Small intestine (tissue), 7 donors: Measurements from ENCODE around the gene SCG5. TPM values are rescaled to one million over a fixed set of nuclear protein-coding genes. Genes with fewer than 3 reads are reported as not detected.
A peak's percentile ranks its signal among the peaks of the same experiment; 100 is the strongest.

Experiments used
- DNase-seq, 2 donors: peaks; one replicate each; pipeline versions ENCODE4 v3.0.0 to v3.0.0-alpha.2; 2013
- FAIRE-seq: peaks from 2 replicates; lab custom pipeline; 2012; peaks lifted over from hg19 to GRCh38; lab: Jason Lieb, UNC
- H3K27ac ChIP-seq, 3 donors: one replicate each; pipeline ENCODE4 v1.5.1; 2013; ENCODE audit warnings: low read length in 2 of 3, mild to moderate bottlenecking in 2 of 3, control low read depth in 1 of 3, inconsistent platforms in 1 of 3, low read depth in 1 of 3, moderate library complexity in 1 of 3
- H3K27me3 ChIP-seq, 3 donors: one replicate each; pipeline ENCODE4 v1.6.1; 2013; ENCODE audit warnings: low read length in 3 of 3, inconsistent platforms in 1 of 3; ENCODE audit not compliant: control insufficient read depth in 3 of 3, insufficient read depth in 3 of 3
- H3K36me3 ChIP-seq, 3 donors: one replicate each; pipeline ENCODE4 v1.6.1; 2013; ENCODE audit warnings: low read length in 3 of 3, inconsistent platforms in 1 of 3, low read depth in 1 of 3, mild to moderate bottlenecking in 1 of 3, moderate library complexity in 1 of 3; ENCODE audit not compliant: control insufficient read depth in 3 of 3, insufficient read depth in 2 of 3
- H3K4me1 ChIP-seq, 3 donors: one replicate each; pipeline ENCODE4 v1.6.1; 2013; ENCODE audit warnings: low read length in 2 of 3, inconsistent platforms in 1 of 3, low read depth in 1 of 3, mild to moderate bottlenecking in 1 of 3, moderate library complexity in 1 of 3; ENCODE audit not compliant: control insufficient read depth in 3 of 3, insufficient read depth in 2 of 3
- H3K4me3 ChIP-seq, 3 donors: one replicate each; pipeline ENCODE4 v1.5.1; 2013; ENCODE audit warnings: low read length in 3 of 3, control low read depth in 1 of 3, inconsistent platforms in 1 of 3, low read depth in 1 of 3, mild to moderate bottlenecking in 1 of 3, moderate library complexity in 1 of 3
- H3K9me3 ChIP-seq, 2 donors: one replicate each; pipeline ENCODE4 v1.6.1; 2013; ENCODE audit warnings: low read depth in 1 of 2, low read length in 1 of 2; ENCODE audit not compliant: control insufficient read depth in 2 of 2, insufficient read depth in 1 of 2
- WGBS, 3 donors: extraction: QIAGEN DNeasy Blood & Tissue Kit; methylation state at CpG; one replicate each; pipeline ENCODE4 v1.1.7; 2013; 5-methylcytosine and 5-hydroxymethylcytosine counted together
- polyA plus RNA-seq, 4 donors: library from polyadenylated mRNA; stranded (reverse) in 3 of 4; unstranded in 1 of 4; fragments of 200-250 nt in 3 of 4; fragments of 120-200 nt in 1 of 4; gene quantifications; one replicate each; pipeline versions ENCODE4 v1.2.1 to v1.2.3, GENCODE V29; 2013
- donor health status: healthy with polysubstance abuse.
- donor health status: control.
- donor health status: control.
- donor health status: Bipolar disorder and iron deficiency.
- donor health status: healthy.

SCG5 gene
- polyA plus RNA-seq, 4 donors: 1.9 to 13.3 (median 6.3) TPM

- FAIRE-seq: no peak
- 85 to 94% (median 87%) methylated on average over 2 of the region's 2 CpGs for WGBS, 3 donors
- DNase-seq: no peak
Measured at GRCh38 chr15:32705446-32705845, 63.9 kb downstream of the SCG5 start.

GRCh38 chr15:32706704-32707103 lies 65.2 kb downstream of the SCG5 start:
- H3K36me3 ChIP-seq: no peaks in the 10 kb centered on the region
- FAIRE-seq (no peak), DNase-seq (peak; percentile 23 to 43)
- no peaks in the 10 kb centered on the region for H3K9me3 ChIP-seq
- H3K4me3 ChIP-seq: no peak overlapping the region
- peaks cover 0 to 2% (median 0%) of the 10 kb centered on the region in 3 donors for H3K27me3 ChIP-seq
- 15 to 64% (median 31%) methylated on average over 3 of the region's 3 CpGs for WGBS, 3 donors
- no peaks in the 10 kb centered on the region for H3K4me1 ChIP-seq
- no peak overlapping the region for H3K27ac ChIP-seq

More at GRCh38 chr15:32705446-32705845, 63.9 kb downstream of the SCG5 start:
- Histone ChIP-seq H3K27ac (no peak overlapping the region), H3K4me1 (no peaks in the 10 kb centered on the region), H3K27me3 (peaks cover 0 to 2% (median 0%) of the 10 kb centered on the region in 3 donors), H3K9me3 (no peaks in the 10 kb centered on the region), H3K4me3 (no peak overlapping the region), H3K36me3 (no peaks in the 10 kb centered on the region)

- FAIRE-seq (no peak), DNase-seq (no peak)
- H3K4me1 ChIP-seq: no peaks in the 10 kb centered on the region
- H3K9me3 ChIP-seq: no peaks in the 10 kb centered on the region
- peaks cover 0 to 2% (median 0%) of the 10 kb centered on the region in 3 donors for H3K27me3 ChIP-seq
- no peak overlapping the region for H3K4me3 ChIP-seq
- 66 to 77% (median 71%) methylated on average over 6 of the region's 6 CpGs for WGBS, 3 donors
- no peak overlapping the region for H3K27ac ChIP-seq
- H3K36me3 ChIP-seq: no peaks in the 10 kb centered on the region
Measured at GRCh38 chr15:32707436-32707835, 65.9 kb downstream of the SCG5 start.

- Histone ChIP-seq H3K4me3 (no peak overlapping the region), H3K27me3 (peaks cover 0 to 3% (median 2%) of the 10 kb centered on the region in 3 donors), H3K36me3 (no peaks in the 10 kb centered on the region), H3K9me3 (no peaks in the 10 kb centered on the region), H3K27ac (no peak overlapping the region), H3K4me1 (no peaks in the 10 kb centered on the region)
- 63 to 70% (median 68%) methylated on average over 9 of the region's 9 CpGs for WGBS, 3 donors
- DNase-seq (peak; percentile 22 to 38), FAIRE-seq (no peak)
Measured at GRCh38 chr15:32709295-32710033, 68.0 kb downstream of the SCG5 start.

- no peak overlapping the region for H3K27ac ChIP-seq
- 57 to 76% (median 59%) methylated on average over 4 of the region's 4 CpGs for WGBS, 3 donors
- FAIRE-seq (no peak), DNase-seq (no peak)
- H3K4me1 ChIP-seq: peaks cover 0 to 6% (median 3%) of the 10 kb centered on the region in 3 donors
- H3K4me3 ChIP-seq: no peak overlapping the region
- H3K36me3 ChIP-seq: no peaks in the 10 kb centered on the region
- H3K27me3 ChIP-seq: peaks cover 14 to 51% (median 27%) of the 10 kb centered on the region in 3 donors
- no peaks in the 10 kb centered on the region for H3K9me3 ChIP-seq
Measured at GRCh38 chr15:32715276-32715675, 73.8 kb downstream of the SCG5 start.

- Histone ChIP-seq H3K27ac (no peak overlapping the region), H3K9me3 (no peaks in the 10 kb centered on the region), H3K4me1 (peaks cover 0 to 6% (median 3%) of the 10 kb centered on the region in 3 donors), H3K4me3 (no peak overlapping the region), H3K36me3 (no peaks in the 10 kb centered on the region), H3K27me3 (peaks cover 14 to 58% (median 32%) of the 10 kb centered on the region in 3 donors)
- FAIRE-seq: no peak
- WGBS, 3 donors: 15 to 21% (median 21%) methylated on average over 13 of the region's 13 CpGs
- no peak for DNase-seq
Measured at GRCh38 chr15:32716216-32716914, 74.9 kb downstream of the SCG5 start.

GRCh38 chr15:32716915-32717425 lies 75.5 kb downstream of the SCG5 start:
- Histone ChIP-seq H3K27me3 (peaks cover 14 to 61% (median 32%) of the 10 kb centered on the region in 3 donors), H3K4me1 (peaks cover 0 to 6% (median 3%) of the 10 kb centered on the region in 3 donors), H3K36me3 (no peaks in the 10 kb centered on the region), H3K9me3 (no peaks in the 10 kb centered on the region), H3K27ac (peak overlapping the region in 1 of 3 donors; percentile 79), H3K4me3 (no peak overlapping the region)
- 5 to 8% (median 6%) methylated on average over 21 of the region's 21 CpGs for WGBS, 3 donors
- FAIRE-seq: no peak
- no peak for DNase-seq

- Histone ChIP-seq H3K27ac (peak within 1 kb of the TSS in 1 of 3 donors; percentile 79), H3K4me3 (peak within 1 kb of the TSS; percentile 13 to 36 (median 36)), H3K9me3 (no peaks in the 10 kb centered on the region), H3K4me1 (peaks cover 0 to 6% (median 3%) of the 10 kb centered on the region in 3 donors), H3K36me3 (no peaks in the 10 kb centered on the region), H3K27me3 (peaks cover 14 to 65% (median 32%) of the 10 kb centered on the region in 3 donors)
- 2 to 4% (median 4%) methylated on average over 61 to 99 of the region's 99 CpGs for WGBS, 3 donors
- no peak for FAIRE-seq
- DNase-seq: peak in 1 of 2 donors; percentile 27
Measured at GRCh38 chr15:32717426-32718226, 76.1 kb downstream of the SCG5 start, which contains the start of gene GREM1. GREM1 (plus strand) TSS chr15:32718004; CDS start chr15:32730691, 12,687 bp downstream.
